OCI-LY3 (cell line): Measurements from ENCODE around the gene WNT3.

Experiments
- H2AFZ ChIP-seq: fragments of 200-600, 300-600 bp; shearing (Covaris generic); 2 replicates; pipeline ENCODE4 v1.6.0; 2014; ENCODE audit warnings: antibody characterized with exemption, low read depth, low read length
- H3K27ac ChIP-seq: fragments of 200-600, 300-600 bp; sonication (generic); 2 replicates; pipeline ENCODE4 v1.5.1; 2014; ENCODE audit warnings: mild to moderate bottlenecking, low read length, moderate library complexity, mixed read lengths
- H3K27me3 ChIP-seq: fragments of 200-600, 300-600 bp; sonication (generic); 2 replicates; pipeline ENCODE4 v1.6.1; 2014; ENCODE audit warnings: low read depth, low read length, mixed read lengths
- H3K36me3 ChIP-seq: fragments of 200-600, 300-600 bp; sonication (generic); replicated peaks from 2 replicates; pipeline ENCODE3; 2014; ENCODE audit warnings: low read depth, low read length, mixed read lengths
- H3K4me1 ChIP-seq: fragments of 300-600, 200-600 bp; sonication (generic); 2 replicates; pipeline ENCODE4 v1.6.1; 2014; ENCODE audit warnings: low read length, mixed read lengths
- H3K4me2 ChIP-seq: fragments of 200-600, 300-600 bp; sonication (generic); 2 replicates; pipeline ENCODE4 v1.6.1; 2014; ENCODE audit warnings: low read length, mixed read lengths
- H3K4me3 ChIP-seq: fragments of 300-600, 200-600 bp; sonication (generic); 2 replicates; pipeline ENCODE4 v1.5.1; 2014; ENCODE audit warnings: antibody characterized with exemption, mild to moderate bottlenecking, low read length, moderate library complexity
- H3K79me2 ChIP-seq: fragments of 300-600, 200-600 bp; shearing (Covaris generic); 2 replicates; pipeline ENCODE4 v1.6.1; 2014; ENCODE audit warnings: mild to moderate bottlenecking, low read length, mixed read lengths
- H3K9ac ChIP-seq: fragments of 300-600, 200-600 bp; shearing (Covaris generic); 2 replicates; pipeline ENCODE4 v1.6.0; 2014; ENCODE audit warnings: mild to moderate bottlenecking, low read length, moderate library complexity
- H3K9me3 ChIP-seq: fragments of 200-600, 300-600 bp; shearing (Covaris generic); 2 replicates; pipeline ENCODE4 v1.6.1; 2014; ENCODE audit warnings: low read length, mixed read lengths; ENCODE audit not compliant: insufficient read depth
- H4K20me1 ChIP-seq: fragments of 200-600, 300-600 bp; sonication (generic); 2 replicates; pipeline ENCODE4 v1.6.1; 2016; ENCODE audit warnings: low read length, mixed read lengths; ENCODE audit not compliant: insufficient read depth
- CTCF ChIP-seq: fragments of 200-600, 300-600 bp; sonication (generic); IDR thresholded peaks from 2 replicates; pipeline ENCODE4 v1.5.1; 2014; ENCODE audit warnings: antibody characterized with exemption, low read length, low read depth
- EZH2phosphoT487 ChIP-seq: fragments of 200-600 bp; shearing (Covaris generic); IDR thresholded peaks from 2 replicates; pipeline ENCODE4 v1.6.1; 2018; ENCODE audit warnings: antibody characterized with exemption, mixed run types, low read depth

WNT3 gene

GRCh38 chr17:46836500-46836899 lies 18.0 kb upstream of the WNT3 start:
- Histone ChIP-seq H4K20me1 (no peaks in the 10 kb centered on the region), H3K27me3 (no peaks in the 10 kb centered on the region), H3K36me3 (no peaks in the 10 kb centered on the region), H3K9me3 (no peaks in the 10 kb centered on the region), H3K9ac (no peak overlapping the region), H3K27ac (no peak overlapping the region), H3K4me2 (peak overlapping the region; percentile 64), H3K79me2 (no peaks in the 10 kb centered on the region), H3K4me1 (peaks cover 12% of the 10 kb centered on the region; the same call in 1 of the 2 replicates), H3K4me3 (0 out of 2 replicates have a peak overlapping the region, but pooled peaks have one; percentile 51), H2AFZ (0 out of 2 replicates have a peak overlapping the region, but pooled peaks have one; percentile 22)
- no peak for TF ChIP-seq EZH2phosphoT487
- TF ChIP-seq CTCF = no peak

- no peaks in the 10 kb centered on the region for H4K20me1 ChIP-seq
- H3K4me2 ChIP-seq = no peak overlapping the region
- no peaks in the 10 kb centered on the region for H3K27me3 ChIP-seq
- no peak overlapping the region for H2AFZ ChIP-seq
- no peak for TF ChIP-seq EZH2phosphoT487
- no peak for TF ChIP-seq CTCF
- H3K79me2 ChIP-seq = no peaks in the 10 kb centered on the region
- H3K4me3 ChIP-seq = no peak overlapping the region
- H3K4me1 ChIP-seq = peaks cover 12% of the 10 kb centered on the region; the same call in 1 of the 2 replicates
- H3K36me3 ChIP-seq = no peaks in the 10 kb centered on the region
- H3K9ac ChIP-seq = no peak overlapping the region
- H3K27ac ChIP-seq = no peak overlapping the region
- no peaks in the 10 kb centered on the region for H3K9me3 ChIP-seq
Measured at GRCh38 chr17:46834846-46835245, 16.4 kb upstream of the WNT3 start.

- H3K79me2 ChIP-seq = no peaks in the 10 kb centered on the region
- no peak overlapping the region for H3K9ac ChIP-seq
- H3K4me2 ChIP-seq = no peak overlapping the region
- no peaks in the 10 kb centered on the region for H4K20me1 ChIP-seq
- no peak for TF ChIP-seq CTCF
- no peak for TF ChIP-seq EZH2phosphoT487
- no peaks in the 10 kb centered on the region for H3K27me3 ChIP-seq
- no peaks in the 10 kb centered on the region for H3K36me3 ChIP-seq
- peaks cover 12% of the 10 kb centered on the region; the same call in 1 of the 2 replicates for H3K4me1 ChIP-seq
- no peak overlapping the region for H3K27ac ChIP-seq
- H3K9me3 ChIP-seq = no peaks in the 10 kb centered on the region
- no peak overlapping the region for H3K4me3 ChIP-seq
- no peak overlapping the region for H2AFZ ChIP-seq
Measured at GRCh38 chr17:46833840-46834208, 15.3 kb upstream of the WNT3 start.

- TF ChIP-seq CTCF (no peak), EZH2phosphoT487 (no peak)
Measured at GRCh38 chr17:46832945-46833839, 14.7 kb upstream of the WNT3 start.

More at GRCh38 chr17:46832945-46833839, 14.7 kb upstream of the WNT3 start:
- no peaks in the 10 kb centered on the region for H3K9me3 ChIP-seq
- H3K9ac ChIP-seq = no peak overlapping the region
- H3K79me2 ChIP-seq = no peaks in the 10 kb centered on the region
- no peak overlapping the region for H3K4me3 ChIP-seq
- no peak overlapping the region for H3K27ac ChIP-seq
- no peak overlapping the region for H2AFZ ChIP-seq
- H4K20me1 ChIP-seq = no peaks in the 10 kb centered on the region
- no peaks in the 10 kb centered on the region for H3K27me3 ChIP-seq
- H3K36me3 ChIP-seq = no peaks in the 10 kb centered on the region
- H3K4me1 ChIP-seq = peaks cover 12% of the 10 kb centered on the region; the same call in 1 of the 2 replicates
- H3K4me2 ChIP-seq = no peak overlapping the region
